GM12878 (cell line): ENCODE results near the gene NUAK2. TPM values are rescaled to one million over a fixed set of nuclear protein-coding genes. Genes with fewer than 3 reads are reported as not detected.
A peak's percentile ranks its signal among the peaks of the same experiment; 100 is the strongest.

ENCODE experiments used
- ATF7 ChIP-seq: fragments of 450-650 bp; IDR thresholded peaks from 2 replicates; pipeline ENCODE4 v1.6.1; 2016; ENCODE audit warnings: low read depth, mild to moderate bottlenecking
- BMI1 ChIP-seq: fragments of 450-650 bp; IDR thresholded peaks from 2 replicates; pipeline ENCODE4 v1.6.1; 2016; ENCODE audit warnings: mild to moderate bottlenecking, moderate library complexity, borderline replicate concordance
- CUX1 ChIP-seq: IDR thresholded peaks from 2 replicates; pipeline ENCODE4 v1.6.1; 2012; ENCODE audit warnings: improper control_type of control experiment, low read depth, low read length; ENCODE audit not compliant: insufficient replicate concordance
- E4F1 ChIP-seq: fragments of 450-650 bp; IDR thresholded peaks from 2 replicates; pipeline ENCODE4 v1.6.1; 2018; ENCODE audit warnings: borderline replicate concordance, mild to moderate bottlenecking; ENCODE audit not compliant: partially characterized antibody
- EP300 ChIP-seq, 2 experiments: fragments of 150-350 bp in 1 of 2; IDR thresholded peaks; 2 replicates each; pipeline ENCODE4 v1.6.1; 2011 to 2012; ENCODE audit warnings: low read depth in 2 of 2, low read length in 2 of 2, borderline replicate concordance in 1 of 2, improper control_type of control experiment in 1 of 2, inconsistent platforms in 1 of 2; ENCODE audit not compliant: control insufficient read depth in 1 of 2
- ESRRA ChIP-seq: IDR thresholded peaks from 2 replicates; pipeline ENCODE4 v1.6.1; 2012; ENCODE audit warnings: mild to moderate bottlenecking, low read length, improper control_type of control experiment
- ETV6 ChIP-seq, 2 experiments: fragments of 450-650 bp in 1 of 2; IDR thresholded peaks in 1 of 2; conservative IDR thresholded peaks in 1 of 2; 2 replicates each; pipeline ENCODE4 v1.6.1; 2014; ENCODE audit warnings: antibody characterized with exemption in 1 of 2, borderline replicate concordance in 1 of 2, low read depth in 1 of 2, mild to moderate bottlenecking in 1 of 2, moderate library complexity in 1 of 2
- MEF2B ChIP-seq: fragments of 450-650 bp; IDR thresholded peaks from 2 replicates; pipeline ENCODE4 v1.6.1; 2018; ENCODE audit warnings: mild to moderate bottlenecking, moderate library complexity; ENCODE audit not compliant: partially characterized antibody, poor library complexity, severe bottlenecking
- NFIC ChIP-seq: IDR thresholded peaks from 2 replicates; pipeline ENCODE4 v1.6.1; 2012; ENCODE audit warnings: low read depth, mild to moderate bottlenecking, inconsistent platforms, low read length, moderate library complexity
- POLR2AphosphoS5 ChIP-seq: IDR thresholded peaks from 2 replicates; pipeline ENCODE4 v1.6.1; 2011; ENCODE audit warnings: mild to moderate bottlenecking, low read length, inconsistent platforms
- RELA ChIP-seq: fragments of 450-650 bp; IDR thresholded peaks from 2 replicates; pipeline ENCODE4 v1.8.0; 2014; ENCODE audit warnings: borderline replicate concordance; ENCODE audit not compliant: partially characterized antibody
- SMAD5 ChIP-seq: IDR thresholded peaks from 2 replicates; pipeline ENCODE4 v1.6.1; 2016; ENCODE audit warnings: antibody characterized with exemption, low read depth
- SRF ChIP-seq, 2 experiments: IDR thresholded peaks; 2 replicates each; pipeline ENCODE4 v1.6.1; 2011; ENCODE audit warnings: low read depth in 2 of 2, low read length in 2 of 2, mild to moderate bottlenecking in 1 of 2, moderate library complexity in 1 of 2
- TAF1 ChIP-seq: IDR thresholded peaks from 2 replicates; pipeline ENCODE4 v1.6.1; 2011; ENCODE audit warnings: mild to moderate bottlenecking, low read depth, low read length, borderline replicate concordance
- YY1 ChIP-seq: IDR thresholded peaks from 2 replicates; pipeline ENCODE4 v1.6.1; 2011; ENCODE audit warnings: low read depth, mild to moderate bottlenecking, low read length
- ZBTB11 ChIP-seq: fragments of 450-650 bp; formaldehyde crosslinking; IDR thresholded peaks from 2 replicates; pipeline ENCODE4 v1.5.0; 2022; ENCODE audit warnings: mild to moderate bottlenecking, missing genetic modification characterization
- polyA plus RNA-seq, 11 experiments: library from polyadenylated mRNA; depleted of rRNA in 4 of 11; unstranded in 6 of 11; stranded (reverse) in 5 of 11; fragments of >200 nt; fragmentation: Nextera tagmentation in 4 of 11; fragmentation: Illumina TruSeq in 1 of 11; extraction: Ambion mirVana in 4 of 11; extraction: Trizol in 1 of 11; gene quantifications; 1 replicate in 1 of 11; 2 replicates in 10 of 11; pipeline versions ENCODE4 v1.2.1 to v1.2.3, GENCODE V29; 2011 to 2016; ENCODE audit warnings: inconsistent platforms in 2 of 11, missing spikeins in 2 of 11, low read depth in 1 of 11
- total RNA-seq, 4 experiments: library from RNA; depleted of rRNA in 3 of 4; stranded (reverse); fragments of >200 nt in 3 of 4; fragmentation: Illumina TruSeq in 1 of 4; extraction: Trizol in 1 of 4; gene quantifications; 2 replicates each; pipeline versions ENCODE4 v1.2.1 to v1.2.3, GENCODE V29; 2013 to 2021
- TF ChIP-seq, protein P1 (sequence below): IDR thresholded peaks from 2 replicates; pipeline ENCODE4 v1.6.1; 2011; ENCODE audit warnings: mild to moderate bottlenecking, low read depth, low read length, moderate library complexity; ENCODE audit not compliant: insufficient replicate concordance

Gene NUAK2
- total and polyA plus RNA-seq, 10 of the 15 experiments (the other 5 are each of a cell fraction or from before 2014, with no cell fraction given): 0.27 to 3.0 (median 1.2) TPM

DNA sequence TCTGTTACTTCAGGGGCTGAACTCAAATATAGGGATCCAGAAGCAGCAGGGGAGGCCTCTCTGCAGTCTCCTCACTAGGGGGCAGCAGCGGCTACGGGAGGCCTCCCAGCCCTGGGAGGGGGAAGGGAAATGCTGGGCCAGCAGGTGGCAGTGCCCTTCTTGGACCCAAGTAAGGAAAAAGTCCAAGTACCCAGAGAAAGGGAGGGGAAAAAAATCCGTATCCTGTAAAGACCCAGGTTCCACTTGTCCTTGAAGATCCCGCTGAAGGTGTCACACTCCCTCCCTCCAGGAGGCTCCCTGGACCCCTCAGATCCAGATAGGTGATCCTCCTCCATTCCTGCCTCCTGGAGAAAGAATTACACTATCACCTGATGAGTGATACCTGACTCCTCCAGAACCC, 14.1 kb upstream of the NUAK2 start (continued):
- TF ChIP-seq E4F1 (no peak), ATF7 (no peak), EP300 (IDR thresholded peaks at IDR 0.05; ENCODE audit: borderline replicate concordance in 1 of 2, control insufficient read depth in 1 of 2, low read depth in 2 of 2, low read length in 2 of 2) (no peak), RELA (no peak), ETV6 (conservative IDR thresholded peaks at IDR 0.05 in 1 of 2, IDR thresholded peaks at IDR 0.05 in 1 of 2; ENCODE audit: borderline replicate concordance in 1 of 2, low read depth in 1 of 2) (no peak), SMAD5 (no peak), CUX1 (no peak), POLR2AphosphoS5 (no peak), SRF (IDR thresholded peaks at IDR 0.05; ENCODE audit: low read depth in 2 of 2, low read length in 2 of 2) (no peak), ESRRA (0 out of 2 replicates have a peak, but pooled peaks have one; percentile 33), BMI1 (no peak), NFIC (no peak), MEF2B (no peak), ZBTB11 (no peak), TAF1 (no peak), YY1 (no peak)
- TF ChIP-seq, protein P1, sequence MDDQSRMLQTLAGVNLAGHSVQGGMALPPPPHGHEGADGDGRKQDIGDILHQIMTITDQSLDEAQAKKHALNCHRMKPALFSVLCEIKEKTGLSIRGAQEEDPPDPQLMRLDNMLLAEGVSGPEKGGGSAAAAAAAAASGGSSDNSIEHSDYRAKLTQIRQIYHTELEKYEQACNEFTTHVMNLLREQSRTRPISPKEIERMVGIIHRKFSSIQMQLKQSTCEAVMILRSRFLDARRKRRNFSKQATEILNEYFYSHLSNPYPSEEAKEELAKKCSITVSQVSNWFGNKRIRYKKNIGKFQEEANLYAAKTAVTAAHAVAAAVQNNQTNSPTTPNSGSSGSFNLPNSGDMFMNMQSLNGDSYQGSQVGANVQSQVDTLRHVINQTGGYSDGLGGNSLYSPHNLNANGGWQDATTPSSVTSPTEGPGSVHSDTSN: no peak
